ENCODE data around the gene LDLRAD2.

LDLRAD2 gene

GRCh38 chr1:21838359-21839157 lies 26.5 kb downstream of the LDLRAD2 start:
- Histone ChIP-seq H3K4me3 (no peak overlapping the region), H3K27ac (no peak overlapping the region)
- no peak for TF ChIP-seq CTCF (IDR thresholded peaks at IDR 0.05)
- DNase-seq (ENCODE audit: low spot score) = no peak

- Histone ChIP-seq H3K4me3 (no peak overlapping the region), H3K27ac (no peak overlapping the region)
- no peak for DNase-seq (ENCODE audit: low spot score)
- no peak for TF ChIP-seq CTCF (IDR thresholded peaks at IDR 0.05)
Observed at GRCh38 chr1:21839337-21840037, 27.4 kb downstream of the LDLRAD2 start.

- no peak for DNase-seq (ENCODE audit: low spot score)
- TF ChIP-seq CTCF (IDR thresholded peaks at IDR 0.05) = no peak
- H3K4me3 ChIP-seq = no peak overlapping the region
Observed at GRCh38 chr1:21840981-21841380, 28.9 kb downstream of the LDLRAD2 start.

GRCh38 chr1:21841852-21842466 lies 29.9 kb downstream of the LDLRAD2 start:
- Histone ChIP-seq H3K27ac (no peak overlapping the region), H3K4me3 (no peak overlapping the region)
- no peak for DNase-seq (ENCODE audit: low spot score)
- TF ChIP-seq CTCF (IDR thresholded peaks at IDR 0.05) = no peak

More at GRCh38 chr1:21840981-21841380, 28.9 kb downstream of the LDLRAD2 start:
- no peak overlapping the region for H3K27ac ChIP-seq

- no peak for TF ChIP-seq CTCF (IDR thresholded peaks at IDR 0.05)
- DNase-seq (ENCODE audit: low spot score) = no peak
- Histone ChIP-seq H3K4me3 (no peak overlapping the region), H3K27ac (no peak overlapping the region)
Observed at GRCh38 chr1:21842606-21843162, 30.6 kb downstream of the LDLRAD2 start.

GRCh38 chr1:21843208-21843607 lies 31.1 kb downstream of the LDLRAD2 start:
- DNase-seq (ENCODE audit: low spot score) = no peak
- H3K4me3 ChIP-seq = no peak overlapping the region
- TF ChIP-seq CTCF (IDR thresholded peaks at IDR 0.05) = no peak
- H3K27ac ChIP-seq = no peak overlapping the region

Data from coronary artery (tissue), 2 donors.